HG03280 (cell line): ENCODE measurements around the gene ABCA8.
A peak's percentile ranks its signal among the peaks of the same experiment; 100 is the strongest.
"Not testable (repeated sequence)": the region's sequence is repeated elsewhere in the genome, so short reads cannot be mapped to it uniquely, and the experiment has no call there.

Experiments
- ATAC-seq: cut with Tn5 transposase; IDR thresholded peaks from one replicate; pipeline ENCODE4 v1.9.1; 2021; ENCODE audit warnings: mild to moderate bottlenecking, moderate library complexity; ENCODE audit not compliant: unreplicated experiment

Gene ABCA8

GRCh38 chr17:68955181-68955841 is at the start of gene ABCA8:
TSS of gene ABCA8 (minus strand) at chr17:68955392. CDS start at chr17:68942034, 13,358 bp downstream.
- ATAC-seq, result no peak

- not testable (repeated sequence) for ATAC-seq
These were observed 49.6 kb upstream of the ABCA8 start for GRCh38 chr17:69004759-69005158.

- not testable (repeated sequence) for ATAC-seq
These were observed 44.6 kb upstream of the ABCA8 start for GRCh38 chr17:68999743-69000142.

GRCh38 chr17:68993112-68993511 is 37.9 kb upstream of the ABCA8 start:
- ATAC-seq, result no peak

GRCh38 chr17:68987966-68988365 is 32.8 kb upstream of the ABCA8 start:
- no peak for ATAC-seq

GRCh38 chr17:68981288-68981687 is 26.1 kb upstream of the ABCA8 start:
- peak; percentile 47 for ATAC-seq

GRCh38 chr17:68973098-68973846 is 18.1 kb upstream of the ABCA8 start:
- no peak for ATAC-seq

- no peak for ATAC-seq
These were observed 17.0 kb upstream of the ABCA8 start for GRCh38 chr17:68972119-68972704.

- no peak for ATAC-seq
These were observed 13.9 kb upstream of the ABCA8 start for GRCh38 chr17:68969101-68969500.

- no peak for ATAC-seq
These were observed 8.8 kb upstream of the ABCA8 start for GRCh38 chr17:68963958-68964357.

GRCh38 chr17:68961214-68961882 is 6.2 kb upstream of the ABCA8 start:
- no peak for ATAC-seq

GRCh38 chr17:68959117-68959516 is 3.9 kb upstream of the ABCA8 start:
- not testable (repeated sequence) for ATAC-seq

GRCh38 chr17:68957944-68958343 is 2.8 kb upstream of the ABCA8 start:
- ATAC-seq, result no peak

- no peak for ATAC-seq
These were observed 871 bp downstream of the ABCA8 start for GRCh38 chr17:68954146-68954896.

GRCh38 chr17:68953340-68953997 is 1.7 kb downstream of the ABCA8 start:
- ATAC-seq, result no peak

GRCh38 chr17:68950725-68951124 is 4.5 kb downstream of the ABCA8 start:
- no peak for ATAC-seq

- ATAC-seq, result not testable (repeated sequence)
These were observed 7.3 kb downstream of the ABCA8 start for GRCh38 chr17:68947868-68948267.

- no peak for ATAC-seq
These were observed 10.7 kb downstream of the ABCA8 start for GRCh38 chr17:68944435-68945035.

GRCh38 chr17:68943812-68944182 is 11.4 kb downstream of the ABCA8 start:
- not testable (repeated sequence) for ATAC-seq
